ENCODE measurements around the gene JAK1.

DNA sequence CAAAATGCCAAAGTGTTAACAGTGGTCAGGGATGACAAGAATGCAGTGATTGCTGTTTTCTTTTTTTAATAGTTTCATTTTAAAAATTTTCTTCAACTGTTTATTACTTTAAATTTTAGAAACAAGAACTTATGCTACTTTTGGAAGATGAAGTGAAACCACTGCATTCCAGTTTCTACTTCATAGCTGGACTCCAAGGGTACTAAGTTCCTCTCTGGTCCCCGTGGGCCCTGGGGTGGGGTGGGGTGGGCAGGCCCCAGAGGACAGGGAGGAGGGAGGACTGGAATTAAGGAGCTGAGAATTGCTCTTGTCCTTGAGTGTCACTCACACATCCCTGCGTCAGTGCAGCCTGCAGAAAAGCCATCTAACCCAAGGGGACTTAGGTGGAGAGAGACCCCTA lies 124.1 kb downstream of the JAK1 start:
- TF ChIP-seq, protein P1, sequence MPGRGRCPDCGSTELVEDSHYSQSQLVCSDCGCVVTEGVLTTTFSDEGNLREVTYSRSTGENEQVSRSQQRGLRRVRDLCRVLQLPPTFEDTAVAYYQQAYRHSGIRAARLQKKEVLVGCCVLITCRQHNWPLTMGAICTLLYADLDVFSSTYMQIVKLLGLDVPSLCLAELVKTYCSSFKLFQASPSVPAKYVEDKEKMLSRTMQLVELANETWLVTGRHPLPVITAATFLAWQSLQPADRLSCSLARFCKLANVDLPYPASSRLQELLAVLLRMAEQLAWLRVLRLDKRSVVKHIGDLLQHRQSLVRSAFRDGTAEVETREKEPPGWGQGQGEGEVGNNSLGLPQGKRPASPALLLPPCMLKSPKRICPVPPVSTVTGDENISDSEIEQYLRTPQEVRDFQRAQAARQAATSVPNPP (IDR thresholded peaks at IDR 0.05; ENCODE audit: borderline replicate concordance, insufficient read depth, insufficient read length): no peak
- TF ChIP-seq SAP30 (IDR thresholded peaks at IDR 0.05; ENCODE audit: borderline replicate concordance, insufficient read depth, low read depth, low read length, poor library complexity, severe bottlenecking): no peak
- no peak for TF ChIP-seq BDP1 (IDR thresholded peaks at IDR 0.05; ENCODE audit: insufficient read depth, insufficient read length)
- TF ChIP-seq, protein P2, sequence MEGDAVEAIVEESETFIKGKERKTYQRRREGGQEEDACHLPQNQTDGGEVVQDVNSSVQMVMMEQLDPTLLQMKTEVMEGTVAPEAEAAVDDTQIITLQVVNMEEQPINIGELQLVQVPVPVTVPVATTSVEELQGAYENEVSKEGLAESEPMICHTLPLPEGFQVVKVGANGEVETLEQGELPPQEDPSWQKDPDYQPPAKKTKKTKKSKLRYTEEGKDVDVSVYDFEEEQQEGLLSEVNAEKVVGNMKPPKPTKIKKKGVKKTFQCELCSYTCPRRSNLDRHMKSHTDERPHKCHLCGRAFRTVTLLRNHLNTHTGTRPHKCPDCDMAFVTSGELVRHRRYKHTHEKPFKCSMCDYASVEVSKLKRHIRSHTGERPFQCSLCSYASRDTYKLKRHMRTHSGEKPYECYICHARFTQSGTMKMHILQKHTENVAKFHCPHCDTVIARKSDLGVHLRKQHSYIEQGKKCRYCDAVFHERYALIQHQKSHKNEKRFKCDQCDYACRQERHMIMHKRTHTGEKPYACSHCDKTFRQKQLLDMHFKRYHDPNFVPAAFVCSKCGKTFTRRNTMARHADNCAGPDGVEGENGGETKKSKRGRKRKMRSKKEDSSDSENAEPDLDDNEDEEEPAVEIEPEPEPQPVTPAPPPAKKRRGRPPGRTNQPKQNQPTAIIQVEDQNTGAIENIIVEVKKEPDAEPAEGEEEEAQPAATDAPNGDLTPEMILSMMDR (IDR thresholded peaks at IDR 0.05 in 2 of 3, conservative IDR thresholded peaks at IDR 0.05 in 1 of 3; ENCODE audit: insufficient read depth in 2 of 3, low read depth in 1 of 3, low read length in 3 of 3): no peak
- TF ChIP-seq, protein P3, sequence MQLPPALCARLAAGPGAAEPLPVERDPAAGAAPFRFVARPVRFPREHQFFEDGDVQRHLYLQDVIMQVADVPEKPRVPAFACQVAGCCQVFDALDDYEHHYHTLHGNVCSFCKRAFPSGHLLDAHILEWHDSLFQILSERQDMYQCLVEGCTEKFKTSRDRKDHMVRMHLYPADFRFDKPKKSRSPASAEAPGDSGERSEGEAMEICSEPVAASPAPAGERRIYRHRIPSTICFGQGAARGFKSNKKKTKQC (CRISPR knock-in tag; IDR thresholded peaks at IDR 0.05): no peak
- TF ChIP-seq, protein P4, sequence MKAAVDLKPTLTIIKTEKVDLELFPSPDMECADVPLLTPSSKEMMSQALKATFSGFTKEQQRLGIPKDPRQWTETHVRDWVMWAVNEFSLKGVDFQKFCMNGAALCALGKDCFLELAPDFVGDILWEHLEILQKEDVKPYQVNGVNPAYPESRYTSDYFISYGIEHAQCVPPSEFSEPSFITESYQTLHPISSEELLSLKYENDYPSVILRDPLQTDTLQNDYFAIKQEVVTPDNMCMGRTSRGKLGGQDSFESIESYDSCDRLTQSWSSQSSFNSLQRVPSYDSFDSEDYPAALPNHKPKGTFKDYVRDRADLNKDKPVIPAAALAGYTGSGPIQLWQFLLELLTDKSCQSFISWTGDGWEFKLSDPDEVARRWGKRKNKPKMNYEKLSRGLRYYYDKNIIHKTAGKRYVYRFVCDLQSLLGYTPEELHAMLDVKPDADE (conservative IDR thresholded peaks at IDR 0.05; ENCODE audit: control insufficient read depth, low read depth, low read length): no peak
- no peak for TF ChIP-seq HDAC1 (IDR thresholded peaks at IDR 0.05)
- TF ChIP-seq ZNF57 (CRISPR knock-in tag; IDR thresholded peaks at IDR 0.05): no peak
- TF ChIP-seq ZNF140 (CRISPR knock-in tag; IDR thresholded peaks at IDR 0.05): no peak
- no peak for TF ChIP-seq ZNF217 (CRISPR knock-in tag; IDR thresholded peaks at IDR 0.05)
- no peak for TF ChIP-seq MYBL2 (IDR thresholded peaks at IDR 0.05; ENCODE audit: low read depth)
- no peak for TF ChIP-seq MYBL2 (CRISPR knock-in tag; IDR thresholded peaks at IDR 0.05; ENCODE audit: borderline replicate concordance)
- no peak for TF ChIP-seq NR1H2 (CRISPR knock-in tag; IDR thresholded peaks at IDR 0.05)
- no peak for TF ChIP-seq POLR2AphosphoS5 (IDR thresholded peaks at IDR 0.05; ENCODE audit: control insufficient read depth, insufficient read depth, low read depth, low read length)

All from K562 (cell line).